GM10847 (cell line): ENCODE measurements around the gene SOHLH1.

Source experiments
- POLR2A ChIP-seq: IDR thresholded peaks from 2 replicates; pipeline ENCODE4 v1.6.1; 2011; ENCODE audit not compliant: insufficient read length; ENCODE audit errors: extremely low read depth

Gene SOHLH1

DNA sequence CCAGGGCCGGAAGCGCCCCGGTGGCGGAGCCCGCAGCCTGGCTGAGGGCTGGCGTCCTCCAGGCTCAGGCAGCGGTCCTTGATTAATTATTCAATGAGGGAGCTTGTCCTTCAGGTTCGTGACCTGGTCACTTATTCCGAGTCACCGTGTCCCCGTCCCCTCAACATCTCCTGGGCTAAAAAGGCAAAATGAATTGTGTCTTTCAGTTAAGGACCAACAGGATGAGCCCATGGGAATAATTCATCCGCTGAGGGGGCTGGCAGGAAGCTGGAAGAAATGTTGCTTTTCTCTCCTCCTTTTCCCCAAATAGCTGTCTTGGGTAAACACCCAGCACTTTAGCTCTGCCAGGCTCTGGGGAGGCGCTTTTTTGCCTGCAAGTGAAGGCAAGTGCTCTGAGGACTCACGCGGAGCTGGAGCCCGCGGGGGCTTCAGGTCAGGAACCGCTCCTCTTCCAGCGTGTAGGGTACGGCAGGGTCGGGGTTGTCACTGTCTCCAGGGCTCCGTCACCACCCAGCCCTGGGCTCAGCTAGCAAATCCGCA is 15.8 kb upstream of the SOHLH1 start:
- no peak for TF ChIP-seq POLR2A

DNA sequence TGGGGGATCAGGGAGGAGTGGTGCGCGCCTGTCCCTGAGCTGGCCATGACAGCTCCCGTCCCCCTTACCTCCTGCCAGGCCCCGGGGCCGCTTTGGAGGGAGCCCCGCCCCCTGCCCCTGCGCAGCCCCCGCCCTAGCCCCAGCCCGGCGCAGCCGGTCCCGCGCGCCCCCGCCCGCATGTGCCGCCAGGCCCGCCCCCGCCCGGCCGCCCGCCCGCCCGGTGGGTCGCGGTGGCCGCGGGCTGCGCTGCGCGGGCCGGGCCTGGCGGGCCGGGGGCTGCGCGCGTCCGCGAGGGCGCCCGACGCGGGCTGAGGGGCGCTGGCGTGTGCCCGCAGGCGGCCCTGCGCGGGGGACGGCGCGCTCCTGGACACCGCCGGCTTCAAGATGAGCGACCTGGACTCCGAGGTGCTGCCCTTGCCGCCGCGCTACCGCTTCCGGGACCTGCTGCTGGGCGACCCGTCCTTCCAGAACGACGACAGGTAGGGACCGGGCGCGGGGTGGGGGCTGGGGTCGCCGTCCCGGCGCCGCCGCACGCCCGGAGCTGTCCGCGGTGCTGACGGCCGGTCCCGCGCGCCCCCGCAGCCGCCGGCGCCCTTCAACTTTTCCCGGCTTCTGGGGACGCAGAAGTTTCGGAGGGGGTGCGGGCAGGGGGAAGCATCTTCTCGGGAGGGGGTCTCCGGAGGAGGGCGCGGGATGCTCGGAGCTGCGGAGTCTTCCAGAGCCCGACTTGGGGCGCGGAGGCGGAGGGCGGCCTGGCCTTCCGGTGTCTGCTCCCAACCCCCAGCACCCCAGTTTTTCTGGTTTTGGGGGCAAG is 15.2 kb upstream of the SOHLH1 start:
- TF ChIP-seq POLR2A: no peak

DNA sequence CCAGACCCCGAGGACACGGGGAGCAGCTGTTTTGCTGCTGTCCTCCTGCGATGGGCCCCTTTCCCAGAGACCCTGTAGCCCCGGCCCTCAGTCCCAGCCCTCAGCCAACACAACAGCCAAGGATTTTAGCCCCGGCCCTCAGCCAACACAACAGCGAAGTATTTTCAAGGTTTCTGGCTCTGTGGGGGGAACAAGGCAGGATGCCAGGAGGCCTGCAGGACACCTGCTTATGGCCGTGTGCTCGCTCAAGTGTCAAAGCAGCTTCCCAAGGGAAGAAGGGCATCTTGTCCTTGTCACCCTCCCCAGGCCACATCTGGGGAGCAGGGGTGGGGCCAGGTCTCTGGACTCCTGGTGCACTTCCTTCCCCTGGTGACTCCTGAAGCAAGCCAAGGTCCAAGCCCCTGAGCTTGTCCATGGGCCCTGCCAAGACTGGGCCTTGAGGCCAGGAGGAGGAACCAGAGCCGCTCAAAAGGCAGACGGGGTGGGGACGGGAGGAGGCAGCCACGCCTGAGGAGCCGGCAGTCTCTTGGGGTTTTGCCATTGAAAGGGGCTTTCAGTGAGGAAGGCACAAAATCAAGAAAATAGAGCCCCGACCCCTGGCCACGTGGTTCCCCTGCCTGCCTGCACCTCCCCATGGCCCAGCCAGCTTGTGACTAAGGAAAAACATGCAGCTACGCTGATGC is 13.5 kb upstream of the SOHLH1 start:
- no peak for TF ChIP-seq POLR2A

DNA sequence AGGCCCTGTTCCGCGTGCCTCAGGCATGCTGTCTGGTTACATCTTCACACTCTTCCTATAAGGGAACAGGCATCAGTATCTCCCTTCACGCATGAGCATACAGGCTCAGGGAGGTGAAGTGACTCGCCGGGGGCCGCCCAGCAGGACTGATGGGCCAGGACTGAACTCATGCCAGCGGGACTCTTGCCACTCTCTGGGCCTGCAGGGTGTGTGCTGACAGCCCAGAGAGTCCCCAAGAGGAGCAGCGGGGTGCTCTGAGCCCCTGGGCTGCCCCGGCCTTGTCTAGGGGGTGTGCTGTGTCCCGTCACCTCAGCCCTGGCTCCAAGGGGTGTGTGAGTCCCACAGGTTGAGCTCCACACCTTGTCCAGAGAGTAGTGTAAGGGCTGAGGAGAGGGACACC is 12.6 kb upstream of the SOHLH1 start:
- no peak for TF ChIP-seq POLR2A

DNA sequence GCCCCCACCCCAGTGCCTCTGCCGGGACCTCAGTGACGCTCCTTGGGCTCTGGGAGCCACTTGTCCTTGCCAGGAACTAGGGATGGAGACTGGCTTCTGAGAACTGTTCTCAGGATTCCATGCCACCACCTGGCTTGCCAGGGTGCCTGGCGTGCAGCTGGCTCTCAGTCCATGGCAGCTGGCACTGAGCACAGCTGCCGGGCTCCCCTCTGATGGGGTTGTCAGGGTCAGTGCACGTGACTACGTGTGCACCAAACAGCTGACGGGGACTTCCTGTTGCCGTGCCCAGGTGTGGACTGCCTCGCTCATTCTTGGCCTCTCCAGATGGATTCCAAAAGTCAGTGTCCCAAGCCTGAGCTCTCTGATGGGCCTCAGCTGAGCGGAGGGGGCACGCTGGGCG is 12.1 kb upstream of the SOHLH1 start:
- no peak for TF ChIP-seq POLR2A

DNA sequence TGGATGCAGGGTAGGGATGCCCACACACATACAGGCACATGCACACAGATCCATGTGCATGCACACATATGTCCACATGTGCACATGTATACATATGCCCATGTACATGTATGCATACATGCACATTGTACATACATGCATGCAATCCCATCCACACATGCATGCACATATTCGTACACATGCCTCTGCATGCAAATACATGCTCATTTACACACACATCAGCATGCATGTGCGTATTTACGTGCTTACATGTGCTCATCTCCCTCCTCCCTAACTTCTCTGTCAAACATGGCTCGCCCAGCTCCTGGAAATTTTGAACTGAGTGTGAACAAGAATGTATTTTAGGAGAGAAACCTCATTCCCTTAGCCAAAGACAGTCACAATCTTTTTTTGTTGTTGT is 8.9 kb upstream of the SOHLH1 start:
- TF ChIP-seq POLR2A: no peak

DNA sequence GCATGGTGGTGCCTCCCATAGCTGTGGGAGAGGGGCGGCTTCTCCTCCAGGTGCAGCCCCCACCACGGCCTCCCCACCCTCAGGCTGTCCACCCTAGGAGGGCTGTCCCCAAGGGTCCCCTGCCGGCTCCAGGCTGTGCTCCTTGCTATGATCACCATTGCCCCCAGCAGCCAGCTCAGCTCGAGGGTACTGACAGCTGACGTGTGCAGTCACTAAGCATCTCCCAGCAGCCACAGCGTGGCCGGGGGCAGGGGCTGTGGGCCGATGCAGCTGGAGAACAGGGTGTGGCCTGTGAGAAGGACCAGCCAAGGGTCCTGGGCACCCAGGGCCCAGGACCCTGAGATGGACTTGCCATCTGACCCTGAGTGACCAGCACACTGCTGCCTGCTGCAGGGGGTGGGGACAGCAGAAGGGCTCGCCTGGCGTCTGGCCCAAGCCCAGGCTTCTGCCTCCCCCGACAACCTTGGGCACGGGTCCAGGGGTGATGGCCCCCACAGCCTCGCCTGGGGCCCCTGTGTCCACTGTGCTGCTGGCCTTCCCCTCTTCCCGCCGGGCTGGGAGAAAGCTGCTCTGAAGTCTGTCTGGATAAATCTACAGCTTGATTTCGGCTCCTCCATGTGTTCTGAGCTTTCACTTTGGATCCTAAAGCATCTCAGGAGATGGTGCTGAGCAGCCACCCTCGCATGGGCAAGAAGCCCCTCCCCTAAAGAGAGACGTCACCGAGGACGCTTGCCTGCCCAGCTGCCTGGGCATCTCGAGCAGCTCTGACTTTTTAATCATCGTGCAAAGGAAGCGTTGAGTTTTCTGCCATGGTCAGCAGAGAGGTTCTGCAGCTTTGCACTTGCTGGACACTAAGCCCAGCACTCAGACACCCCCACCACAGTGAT is 8.2 kb upstream of the SOHLH1 start:
- TF ChIP-seq POLR2A: no peak

DNA sequence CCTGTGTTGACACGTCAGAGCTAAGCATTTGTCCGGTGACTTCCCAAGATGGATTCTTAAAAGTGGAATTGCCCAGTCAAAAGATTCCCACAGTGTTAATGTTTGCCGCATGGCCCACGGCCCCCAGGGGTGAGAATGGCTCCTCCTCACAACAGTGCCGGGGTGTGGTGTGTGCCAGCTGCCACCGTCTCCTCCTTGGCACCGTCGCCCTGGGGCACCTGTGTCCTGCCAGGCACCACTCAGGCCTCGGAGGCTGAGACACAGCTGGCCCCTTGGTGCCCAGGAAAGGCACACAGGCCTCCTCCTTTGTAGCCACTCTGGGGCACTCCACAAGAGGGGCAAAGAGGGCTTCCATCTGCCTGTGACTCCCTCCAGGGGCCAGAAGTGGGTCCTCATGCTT is 7.0 kb upstream of the SOHLH1 start:
- no peak for TF ChIP-seq POLR2A

DNA sequence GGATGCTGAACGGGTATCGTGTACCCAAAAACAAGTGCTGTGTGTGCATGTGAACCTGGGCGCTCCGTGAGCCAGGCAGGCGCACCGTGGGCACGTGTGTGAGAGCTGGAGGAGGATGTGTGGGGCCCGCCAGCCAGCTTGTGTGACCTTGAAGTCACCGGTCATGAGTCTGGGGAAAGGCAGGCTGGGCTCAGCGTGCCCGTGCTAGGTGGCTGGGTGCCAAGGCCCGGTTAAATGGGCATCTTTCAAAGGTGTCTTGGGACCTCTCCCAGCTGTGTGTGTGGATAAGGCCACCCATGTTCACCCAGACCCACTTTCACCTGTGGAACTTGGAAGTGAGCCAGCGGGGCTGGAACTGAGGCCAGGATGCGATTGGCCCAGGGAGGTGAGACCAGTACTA is 6.1 kb upstream of the SOHLH1 start:
- TF ChIP-seq POLR2A: no peak

DNA sequence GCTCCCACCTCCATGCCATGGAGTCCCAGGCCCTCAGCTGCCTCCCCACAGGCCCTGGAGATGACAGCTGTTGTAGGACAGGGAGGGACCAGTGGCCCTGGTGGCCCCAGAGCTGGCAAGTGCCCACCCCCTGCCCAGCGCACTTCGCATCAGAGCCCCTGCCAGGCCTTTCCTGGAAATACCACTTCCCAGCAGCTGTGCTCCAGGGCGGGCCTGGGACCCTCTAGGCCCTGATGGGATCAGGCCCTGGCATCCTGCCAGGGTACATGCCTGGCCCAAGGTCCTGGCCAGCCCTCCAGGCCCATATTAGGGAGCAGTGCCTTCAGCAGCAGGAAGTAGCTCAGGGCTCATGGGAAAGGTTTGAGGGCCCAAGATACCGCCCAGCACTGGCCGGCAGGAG is 5.2 kb upstream of the SOHLH1 start:
- no peak for TF ChIP-seq POLR2A

DNA sequence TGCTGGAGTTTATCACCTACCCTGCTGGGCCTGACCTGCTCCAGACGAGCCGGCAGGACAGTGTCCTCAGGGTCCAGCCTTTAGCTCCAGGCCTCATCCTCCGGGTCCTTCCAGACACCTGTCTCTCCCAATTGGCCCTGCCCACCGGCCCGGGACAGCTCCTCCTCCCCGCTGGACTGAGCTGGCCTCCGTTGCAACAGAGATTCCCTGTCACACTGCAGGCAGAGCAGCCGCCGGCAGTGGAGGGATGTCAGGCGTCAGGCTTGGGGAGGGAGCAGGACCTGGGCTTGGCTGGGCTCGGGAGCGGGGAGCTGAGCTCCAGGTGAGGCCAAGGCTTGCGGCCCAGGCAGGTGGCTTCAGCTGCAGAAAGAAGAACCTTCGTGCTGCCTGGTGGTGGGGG is 4.4 kb upstream of the SOHLH1 start:
- TF ChIP-seq POLR2A: no peak

DNA sequence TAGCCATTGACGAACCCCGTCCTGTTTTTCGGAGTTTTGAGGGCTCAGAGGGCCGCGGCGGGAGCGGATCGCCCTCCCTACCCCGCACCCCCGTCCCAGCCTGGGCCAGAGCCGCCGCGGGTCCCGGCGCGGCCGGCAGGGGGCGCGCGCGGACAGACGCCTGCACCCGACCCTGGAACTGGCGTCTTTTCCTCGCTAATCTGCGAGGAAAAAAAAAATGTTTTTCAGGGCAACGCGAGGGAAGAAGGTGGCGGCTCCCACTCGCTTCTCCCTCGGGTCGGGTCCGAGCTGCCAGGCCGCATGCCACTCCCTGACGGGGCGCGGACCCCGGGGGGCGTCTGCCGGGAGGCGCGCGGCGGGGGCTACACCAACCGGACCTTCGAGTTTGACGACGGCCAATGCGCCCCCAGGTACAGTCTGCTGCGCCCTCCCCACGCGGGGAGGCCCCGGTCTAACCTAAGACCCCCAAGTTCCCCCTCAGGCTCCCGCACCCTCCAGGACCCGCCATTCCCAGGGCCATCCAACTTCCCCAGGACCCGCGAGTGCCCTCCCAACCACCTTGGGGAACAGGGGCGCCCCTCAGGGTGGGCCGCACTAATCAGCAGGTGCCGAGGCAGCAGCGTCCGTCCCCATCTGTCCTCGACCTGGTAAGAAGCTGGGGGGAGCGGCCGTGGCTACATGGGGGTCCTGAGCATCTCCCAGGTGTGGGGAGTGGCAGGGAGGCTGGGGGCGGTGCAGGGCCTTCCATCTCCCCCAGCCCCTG is 2.9 kb upstream of the SOHLH1 start, which contains the start of gene KCNT1:
Gene KCNT1, plus strand, starts transcription at position 227 of the 763 bp plus-strand sequence. Its CDS starts 74 bp downstream, at position 301.
- no peak for TF ChIP-seq POLR2A

DNA sequence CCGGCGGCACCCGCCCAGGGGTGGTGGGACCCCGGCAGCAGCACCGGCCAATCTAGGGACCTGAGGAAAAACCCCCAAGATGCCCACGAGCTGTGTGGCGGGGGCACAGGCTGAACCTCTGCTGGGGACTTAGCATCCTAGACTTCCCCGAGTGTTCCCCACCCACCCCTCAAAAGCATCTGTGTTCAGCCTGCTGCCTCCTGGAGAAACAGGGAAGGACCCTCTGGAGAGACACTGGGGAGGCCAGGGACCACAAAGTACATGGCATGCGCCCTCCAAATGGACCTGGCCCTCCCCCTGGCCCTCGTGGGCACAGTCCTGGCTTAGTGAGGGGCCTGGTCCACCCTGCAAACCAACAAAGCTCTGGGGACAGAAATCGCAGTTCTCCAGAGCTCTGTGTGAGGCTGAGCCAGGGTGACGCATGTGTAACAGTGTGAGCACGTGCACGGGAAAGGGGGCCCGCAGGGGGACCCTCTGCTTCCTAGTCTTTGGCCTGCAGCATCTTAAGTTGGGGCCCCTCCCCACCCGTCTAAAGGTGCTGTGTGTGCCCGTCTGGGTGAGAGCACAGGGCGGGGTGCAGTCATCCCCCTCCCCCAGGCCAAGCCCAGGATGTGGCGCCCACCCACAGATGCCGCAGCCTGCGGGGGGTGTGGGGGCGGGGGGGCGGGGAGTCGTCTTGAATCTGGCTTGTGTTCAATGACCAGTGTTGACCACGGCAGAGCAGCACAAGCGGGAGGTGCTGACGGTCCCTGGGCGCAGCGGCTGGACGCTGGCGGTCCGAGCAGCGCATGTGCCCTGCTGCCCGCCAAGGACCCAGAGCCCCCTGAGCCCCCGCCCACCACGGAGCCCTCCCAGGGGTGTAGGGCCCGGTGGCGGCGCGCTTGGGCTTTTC is 2.0 kb upstream of the SOHLH1 start:
- no peak for TF ChIP-seq POLR2A

DNA sequence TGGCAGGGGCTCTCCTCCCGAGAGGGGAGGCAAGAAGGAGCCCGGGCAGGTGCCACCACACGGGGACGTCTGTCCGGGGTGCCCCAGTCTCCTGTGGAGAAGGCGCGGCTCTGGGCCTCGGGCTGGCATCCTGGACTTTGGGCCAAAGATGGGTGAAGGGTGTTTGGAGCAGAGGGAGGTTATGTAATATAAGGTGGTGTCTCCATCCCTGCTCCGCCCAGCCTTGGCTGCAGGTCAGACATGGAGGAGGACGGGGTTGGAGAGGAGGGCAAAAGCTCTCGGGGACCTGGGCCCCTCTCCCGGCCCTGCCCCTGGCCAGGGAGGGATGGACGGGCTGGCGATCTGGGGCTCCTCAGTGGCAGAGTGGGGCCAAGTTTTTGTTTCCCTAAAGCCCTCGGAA is 1.2 kb upstream of the SOHLH1 start:
- TF ChIP-seq POLR2A: no peak
